IPS-18c (cell line): Measurements from ENCODE around the gene RPRD1B.
"Not testable (repeated sequence)": the region's sequence is repeated elsewhere in the genome, so short reads cannot be mapped to it uniquely, and the experiment has no call there.

ENCODE experiments used
- H3K4me3 ChIP-seq: 2 replicates; pipeline ENCODE4 v1.7.0; 2013; ENCODE audit warnings: low read depth, mild to moderate bottlenecking, low read length, moderate library complexity; ENCODE audit not compliant: insufficient read depth
- H3K9me3 ChIP-seq: one replicate; pipeline ENCODE4 v1.6.1; 2013; ENCODE audit warnings: mild to moderate bottlenecking, low read length, moderate library complexity; ENCODE audit not compliant: control insufficient read depth, insufficient read depth

Gene RPRD1B

DNA sequence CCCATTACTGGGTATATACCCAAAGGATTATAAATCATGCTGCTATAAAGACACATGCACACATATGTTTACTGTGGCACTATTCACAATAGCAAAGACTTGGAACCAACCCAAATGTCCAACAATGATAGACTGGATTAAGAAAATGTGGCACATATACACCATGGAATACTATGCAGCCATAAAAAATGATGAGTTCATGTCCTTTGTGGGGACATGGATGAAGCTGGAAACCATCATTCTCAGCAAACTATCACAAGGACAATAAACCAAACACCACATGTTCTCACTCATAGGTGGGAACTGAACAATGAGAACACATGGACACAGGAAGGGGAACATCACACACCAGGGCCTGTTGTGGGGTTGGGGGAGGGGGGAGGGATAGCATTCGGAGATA, 73.8 kb downstream of the RPRD1B start:
- H3K9me3 ChIP-seq, H3K4me3 ChIP-seq: not testable (repeated sequence)

DNA sequence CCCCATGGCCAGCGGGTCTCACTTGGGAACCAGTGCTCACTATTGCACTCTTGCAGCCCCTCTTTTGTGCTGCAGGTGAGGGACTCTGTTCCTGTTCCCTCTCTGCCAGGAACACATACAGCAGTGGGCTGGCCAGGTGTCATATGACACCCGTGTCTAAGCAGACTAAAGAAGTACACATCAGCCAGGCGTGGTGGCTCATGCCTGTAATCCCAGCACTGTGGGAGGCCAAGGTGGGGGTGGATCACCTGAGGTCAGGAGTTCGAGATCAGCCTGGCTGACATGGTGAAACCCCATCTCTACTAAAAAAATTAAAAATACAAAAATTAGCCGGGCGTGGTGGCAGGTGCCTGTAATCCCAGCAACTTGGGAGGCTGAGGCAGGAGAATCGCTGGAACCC, 74.4 kb downstream of the RPRD1B start:
- H3K9me3 ChIP-seq, H3K4me3 ChIP-seq: not testable (repeated sequence)

DNA sequence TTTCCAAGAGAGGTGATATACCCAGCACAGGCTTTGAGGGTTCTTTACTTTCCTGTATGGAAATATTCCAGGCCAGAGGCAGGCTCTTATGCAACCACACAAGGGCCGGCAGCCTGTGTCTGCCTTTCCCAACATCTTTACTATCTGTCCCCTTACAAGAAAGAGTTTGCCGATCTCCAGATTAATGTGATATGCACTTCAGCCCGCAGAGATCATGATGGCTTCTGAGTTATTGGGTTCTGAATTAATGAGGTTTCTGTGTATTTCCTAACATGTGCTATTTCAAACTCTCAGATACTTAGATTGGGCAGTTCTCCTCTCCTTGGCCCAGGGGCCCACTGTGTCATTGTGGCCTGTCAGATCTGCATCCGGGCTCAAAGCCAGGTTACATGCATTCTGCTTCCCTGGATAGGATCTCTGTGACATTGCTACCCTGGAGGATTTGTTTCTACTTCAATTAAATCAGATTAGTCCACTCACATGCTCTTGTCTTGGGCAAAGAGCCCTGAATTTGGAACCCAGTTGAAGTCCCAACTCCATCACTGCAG, 75.0 kb downstream of the RPRD1B start:
- H3K9me3 ChIP-seq = no peaks in the 10 kb centered on the region
- no peak overlapping the region for H3K4me3 ChIP-seq

DNA sequence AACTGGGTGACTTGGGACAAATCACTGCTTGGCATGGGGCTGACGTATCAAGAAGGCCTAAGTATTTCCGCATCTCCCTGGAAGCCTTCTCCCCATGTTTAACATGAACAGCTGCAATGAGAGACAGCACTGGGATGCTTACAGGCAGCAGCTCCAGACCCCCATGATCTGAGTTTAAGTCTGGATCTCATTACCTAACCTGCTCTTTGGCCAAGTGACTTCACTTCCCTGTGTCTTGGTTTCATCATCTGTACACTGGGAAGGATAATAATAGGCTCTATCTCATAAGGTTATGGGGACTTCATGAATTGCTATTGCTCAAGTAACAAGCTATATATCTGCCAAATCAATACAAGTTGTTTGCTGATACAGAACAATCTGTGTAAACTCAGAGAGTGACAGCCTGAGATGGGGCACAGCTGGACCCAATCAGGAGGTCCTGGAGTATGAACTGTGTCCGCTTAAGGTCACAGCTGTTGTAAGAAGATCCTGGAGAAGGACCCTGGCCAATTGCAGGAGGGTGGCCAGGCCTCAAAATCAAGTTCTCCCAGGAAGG, 75.5 kb downstream of the RPRD1B start:
- H3K9me3 ChIP-seq = no peaks in the 10 kb centered on the region
- no peak overlapping the region for H3K4me3 ChIP-seq

DNA sequence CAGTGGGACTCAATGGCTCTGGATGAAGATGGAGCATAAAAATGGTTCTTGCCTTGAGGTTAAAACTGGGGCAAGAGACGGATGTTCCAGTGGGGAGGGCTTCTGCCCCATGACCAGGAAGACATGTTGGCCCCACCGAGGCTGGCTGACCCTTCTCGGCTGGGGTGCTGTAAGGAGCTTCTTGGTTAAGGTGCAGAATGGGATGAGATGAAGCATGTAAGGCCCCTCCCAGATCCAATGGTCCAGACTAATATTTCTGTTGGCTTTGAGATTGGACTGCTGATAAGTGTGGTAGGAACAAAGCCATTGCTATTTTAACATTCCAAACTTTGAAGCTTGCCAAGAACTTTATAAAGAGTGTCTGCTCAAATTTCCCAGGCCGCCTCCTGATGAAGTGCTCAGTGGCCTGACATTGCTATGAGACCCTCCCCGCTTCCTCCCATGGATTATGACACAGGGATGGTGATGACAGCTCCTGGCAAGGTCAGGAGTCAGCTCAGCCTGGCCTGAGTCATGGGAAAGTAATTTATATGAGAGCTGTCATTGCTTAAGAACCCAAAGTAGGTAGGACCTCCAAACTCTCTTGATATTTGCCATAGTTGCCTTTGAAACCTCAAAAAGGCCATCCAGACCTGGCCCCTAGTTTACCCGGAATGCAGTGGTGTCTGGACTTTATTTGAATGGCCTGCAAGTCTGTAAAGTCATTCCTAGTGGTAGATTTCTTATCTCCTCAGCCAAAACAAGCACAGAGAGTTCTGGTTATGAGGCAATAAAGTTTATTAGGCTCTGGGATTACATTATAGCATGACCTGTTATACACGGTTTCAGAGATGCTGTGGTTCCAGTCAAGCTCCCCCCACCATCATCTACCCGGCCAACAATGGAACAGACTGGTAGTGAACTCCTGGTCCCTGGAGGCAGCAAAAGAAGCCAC, 76.3 kb downstream of the RPRD1B start:
- Histone ChIP-seq H3K4me3 (no peak overlapping the region), H3K9me3 (no peaks in the 10 kb centered on the region)

- Histone ChIP-seq H3K9me3 (no peaks in the 10 kb centered on the region), H3K4me3 (no peak overlapping the region)
Observed at GRCh38 chr20:38110525-38111178, 77.1 kb downstream of the RPRD1B start.

- Histone ChIP-seq H3K9me3 (no peaks in the 10 kb centered on the region), H3K4me3 (no peak overlapping the region)
Observed at GRCh38 chr20:38111366-38112232, 78.1 kb downstream of the RPRD1B start.

DNA sequence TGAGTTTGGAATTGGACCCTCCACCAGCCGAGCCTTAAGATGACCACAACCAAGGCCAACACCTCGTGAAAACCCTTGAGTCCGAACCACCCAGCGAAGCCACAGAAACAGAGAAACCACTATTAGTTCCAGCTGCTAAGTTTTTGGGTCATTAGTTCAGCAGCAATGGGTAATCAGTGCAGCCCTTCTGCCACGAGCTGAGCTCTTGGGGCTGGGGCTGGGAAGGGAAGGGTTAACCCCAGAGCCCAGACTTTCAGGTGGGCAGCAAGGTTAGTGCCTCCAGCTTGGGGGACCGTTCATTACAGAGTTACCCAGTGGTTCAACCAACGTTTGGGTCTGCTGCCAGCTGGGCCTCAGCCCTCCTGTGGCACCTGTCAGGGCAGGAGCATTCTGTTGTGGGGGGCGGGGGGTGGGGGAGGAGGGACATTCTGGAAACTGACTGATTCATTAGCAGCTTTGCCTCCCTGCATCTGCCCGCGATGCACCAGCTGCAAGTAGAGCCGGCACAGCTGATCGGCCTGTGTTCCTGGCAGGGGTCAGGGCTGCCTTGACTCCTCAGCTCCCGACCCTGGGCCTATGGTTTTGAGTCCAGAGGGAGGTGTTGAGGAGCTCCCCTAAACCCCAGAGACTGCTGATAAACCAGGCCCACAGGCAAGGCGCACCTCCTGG, 78.8 kb downstream of the RPRD1B start:
- no peak overlapping the region for H3K4me3 ChIP-seq
- no peaks in the 10 kb centered on the region for H3K9me3 ChIP-seq

GRCh38 chr20:38112930-38113294, 79.4 kb downstream of the RPRD1B start:
- no peak overlapping the region for H3K4me3 ChIP-seq
- H3K9me3 ChIP-seq = no peaks in the 10 kb centered on the region

GRCh38 chr20:38113401-38114325, 80.1 kb downstream of the RPRD1B start:
- H3K9me3 ChIP-seq = no peaks in the 10 kb centered on the region
- no peak overlapping the region for H3K4me3 ChIP-seq

GRCh38 chr20:38114353-38114791, 80.8 kb downstream of the RPRD1B start:
- H3K9me3 ChIP-seq = no peaks in the 10 kb centered on the region
- H3K4me3 ChIP-seq = no peak overlapping the region

GRCh38 chr20:38115205-38115604, 81.7 kb downstream of the RPRD1B start:
- no peak overlapping the region for H3K4me3 ChIP-seq
- H3K9me3 ChIP-seq = no peaks in the 10 kb centered on the region

GRCh38 chr20:38115896-38116295, 82.3 kb downstream of the RPRD1B start:
- Histone ChIP-seq H3K9me3 (no peaks in the 10 kb centered on the region), H3K4me3 (no peak overlapping the region)

- no peaks in the 10 kb centered on the region for H3K9me3 ChIP-seq
- no peak overlapping the region for H3K4me3 ChIP-seq
Observed at GRCh38 chr20:38116409-38117165, 83.0 kb downstream of the RPRD1B start.

DNA sequence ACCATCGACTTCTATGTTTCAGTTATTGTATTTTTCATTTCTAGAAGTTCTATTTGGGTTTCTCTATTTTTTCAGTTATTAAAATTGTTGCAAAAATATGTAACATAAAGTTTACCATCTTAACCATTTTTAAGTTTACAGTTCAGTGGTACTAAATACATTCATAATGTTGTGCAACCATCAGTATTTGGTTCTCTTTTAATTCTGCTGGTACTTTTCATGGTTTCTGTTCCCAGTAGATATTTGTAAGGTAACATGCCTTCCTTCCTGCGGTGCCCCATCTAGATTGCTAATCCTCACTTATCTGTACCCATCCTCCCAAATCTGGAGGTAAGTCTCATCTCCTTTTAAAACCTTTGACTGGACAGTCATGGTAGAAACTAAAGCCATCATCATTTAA, 83.7 kb downstream of the RPRD1B start:
- no peaks in the 10 kb centered on the region for H3K9me3 ChIP-seq
- H3K4me3 ChIP-seq = no peak overlapping the region
